ENCODE measurements around the gene DCUN1D1.

DCUN1D1 gene

GRCh38 chr3:182957226-182957625, 23.1 kb downstream of the DCUN1D1 start:
- DNase-seq (ENCODE audit: low read depth): no peak

DNA sequence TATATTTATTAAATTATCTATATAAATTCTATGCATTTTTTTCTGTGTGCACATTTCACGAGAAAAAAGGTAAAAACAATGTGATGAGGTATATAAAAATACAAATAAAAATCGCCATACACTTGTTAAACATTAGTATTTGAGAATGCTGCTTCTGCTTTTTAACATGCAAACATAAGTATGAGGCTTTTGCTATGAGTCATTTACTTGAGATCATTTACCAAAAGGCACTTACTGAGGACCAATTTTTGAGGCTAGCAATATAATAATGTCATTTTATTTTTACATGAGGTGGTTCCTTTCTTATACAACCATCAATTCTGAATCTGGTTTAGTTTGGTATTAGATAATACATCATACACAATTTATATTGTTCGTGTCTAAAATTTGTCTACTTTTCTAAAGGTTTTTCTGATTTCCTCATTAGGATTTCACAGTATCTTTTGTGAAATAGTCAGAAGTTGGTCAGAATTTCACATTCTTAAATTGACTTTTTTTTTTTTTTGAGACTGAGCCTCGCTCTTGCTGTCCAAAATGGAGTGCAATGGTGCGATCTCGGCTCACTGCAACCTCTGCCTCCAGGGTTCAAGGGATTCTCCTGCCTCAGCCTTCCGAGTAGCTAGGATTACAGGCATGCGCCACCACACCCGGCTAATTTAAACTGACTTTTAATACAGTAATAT, 25.6 kb downstream of the DCUN1D1 start:
- TF ChIP-seq CTCF (conservative IDR thresholded peaks at IDR 0.05; ENCODE audit: low read depth, low read length): no peak
- H3K4me3 ChIP-seq (ENCODE audit: low read depth, low read length): no peak overlapping the region
- DNase-seq (ENCODE audit: low read depth): no peak

More at GRCh38 chr3:182957226-182957625, 23.1 kb downstream of the DCUN1D1 start:
- TF ChIP-seq CTCF (conservative IDR thresholded peaks at IDR 0.05; ENCODE audit: low read depth, low read length): no peak
- H3K4me3 ChIP-seq (ENCODE audit: low read depth, low read length): no peak overlapping the region

GRCh38 chr3:182949688-182950087, 30.6 kb downstream of the DCUN1D1 start:
- no peak for DNase-seq (ENCODE audit: low read depth)
- H3K4me3 ChIP-seq (ENCODE audit: low read depth, low read length): no peak overlapping the region
- no peak for TF ChIP-seq CTCF (conservative IDR thresholded peaks at IDR 0.05; ENCODE audit: low read depth, low read length)

DNA sequence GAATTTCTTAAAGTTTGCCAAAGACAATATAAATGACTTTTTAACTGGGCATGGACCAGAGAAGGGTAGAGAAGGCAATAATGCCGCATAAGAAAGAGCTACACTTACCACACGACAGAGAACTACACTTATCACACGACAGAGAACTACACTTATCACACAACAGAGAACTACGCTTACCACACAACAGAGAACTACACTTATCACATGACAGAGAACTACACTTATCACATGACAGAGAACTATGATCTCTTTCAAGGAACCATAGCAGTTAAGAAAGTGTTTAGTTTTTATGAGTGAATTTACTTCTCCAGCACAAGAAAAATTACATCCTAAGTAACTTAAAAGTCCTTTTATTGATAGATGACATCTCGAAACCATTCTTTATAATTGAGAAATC, 32.0 kb downstream of the DCUN1D1 start:
- no peak for TF ChIP-seq CTCF (conservative IDR thresholded peaks at IDR 0.05; ENCODE audit: low read depth, low read length)
- no peak overlapping the region for H3K4me3 ChIP-seq (ENCODE audit: low read depth, low read length)
- no peak for DNase-seq (ENCODE audit: low read depth)

DNA sequence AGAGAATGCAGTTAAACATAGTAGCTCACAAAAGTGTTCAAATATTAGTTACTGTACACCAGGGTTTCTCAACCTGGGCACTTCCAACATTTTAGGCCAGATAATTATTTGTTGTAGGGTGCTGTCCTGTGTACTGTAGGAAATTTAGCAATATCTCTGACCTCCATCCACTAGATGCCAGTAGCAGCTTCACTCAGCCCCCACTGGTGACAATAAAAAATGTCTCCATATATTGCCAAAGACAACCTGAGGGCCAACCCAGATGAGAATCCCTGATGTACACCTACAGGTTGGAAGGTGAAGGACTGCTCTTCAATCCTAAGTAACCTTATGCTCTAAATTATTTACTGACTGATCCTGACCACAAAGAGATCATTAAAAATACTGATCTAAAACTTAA, 32.5 kb downstream of the DCUN1D1 start:
- TF ChIP-seq CTCF (conservative IDR thresholded peaks at IDR 0.05; ENCODE audit: low read depth, low read length): peak; percentile 15
- no peak for DNase-seq (ENCODE audit: low read depth)
- no peak overlapping the region for H3K4me3 ChIP-seq (ENCODE audit: low read depth, low read length)

DNA sequence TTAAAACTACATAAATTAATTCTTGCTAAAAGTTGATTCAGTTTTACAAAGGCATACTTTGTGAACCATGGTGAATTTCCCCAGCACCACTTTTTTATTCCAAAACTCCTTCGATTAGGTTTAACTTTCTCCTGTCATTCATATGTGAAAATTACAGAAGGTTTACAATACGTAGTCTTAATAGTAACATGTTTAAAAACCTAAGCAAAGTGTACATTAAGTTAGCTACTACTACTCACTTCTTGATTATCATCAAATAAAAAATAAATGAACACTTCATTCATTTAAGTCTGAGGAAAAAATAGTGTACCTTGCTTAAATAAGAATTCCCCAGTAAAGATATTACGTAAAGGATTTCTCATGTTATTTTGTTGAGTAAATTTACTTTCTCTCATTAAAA, 38.6 kb downstream of the DCUN1D1 start:
- no peak overlapping the region for H3K4me3 ChIP-seq (ENCODE audit: low read depth, low read length)
- TF ChIP-seq CTCF (conservative IDR thresholded peaks at IDR 0.05; ENCODE audit: low read depth, low read length): no peak
- DNase-seq (ENCODE audit: low read depth): no peak

- H3K4me3 ChIP-seq (ENCODE audit: low read depth, low read length): no peak overlapping the region
- no peak for DNase-seq (ENCODE audit: low read depth)
- TF ChIP-seq CTCF (conservative IDR thresholded peaks at IDR 0.05; ENCODE audit: low read depth, low read length): no peak
These were observed 40.0 kb downstream of the DCUN1D1 start for GRCh38 chr3:182940266-182940808.
